Smooth muscle cell of the umbilical artery (primary cell): Measurements from ENCODE around the gene ANGPTL8. TPM values are rescaled to one million over a fixed set of nuclear protein-coding genes. Genes with fewer than 3 reads are reported as not detected.

Source experiments
- total RNA-seq: library from RNA; depleted of rRNA; stranded (reverse); fragments of >200 nt; gene quantifications from 2 replicates; pipeline ENCODE4 v1.2.3, GENCODE V29; 2014

The ANGPTL8 gene
- not detected in 2 replicates for total RNA-seq

GRCh38 chr19:11239377-11240000 lies at the start of gene ANGPTL8:
ANGPTL8 (plus strand) TSS chr19:11239619; CDS start chr19:11239638, 19 bp downstream.

GRCh38 chr19:11197291-11198174 lies 41.9 kb upstream of the ANGPTL8 start, which contains the start of gene KANK2:
KANK2 (minus strand) TSS chr19:11197545; CDS start chr19:11194511, 3,034 bp downstream.

GRCh38 chr19:11261971-11262839 lies 22.8 kb downstream of the ANGPTL8 start, which contains the start of gene DOCK6:
DOCK6 (minus strand) TSS chr19:11262524; CDS start chr19:11262440, 84 bp downstream.

Other genes starting within 250 kb of the ANGPTL8 start
- gene LDLR, start 150.2 kb upstream of the ANGPTL8 start, total RNA-seq: 271 and 284 TPM in 2 replicates
- 3.9 and 16.1 TPM in 2 replicates for gene SPC24, start 83.8 kb upstream of the ANGPTL8 start, total RNA-seq
- gene KANK2, start 42.1 kb upstream of the ANGPTL8 start, total RNA-seq: 165 and 167 TPM in 2 replicates
- gene DOCK6, start 22.9 kb downstream of the ANGPTL8 start, total RNA-seq: 11.0 and 20.7 TPM in 2 replicates
- not detected in 2 replicates for gene TSPAN16, start 56.5 kb downstream of the ANGPTL8 start, total RNA-seq
- gene RAB3D, start 100.0 kb downstream of the ANGPTL8 start, total RNA-seq: 3.5 and 8.0 TPM in 2 replicates
- 49.0 and 103 TPM in 2 replicates for gene TMEM205, start 106.6 kb downstream of the ANGPTL8 start, total RNA-seq
- gene CCDC159, start 106.9 kb downstream of the ANGPTL8 start, total RNA-seq: 4.4 and 10.4 TPM in 2 replicates
- gene PLPPR2, start 115.8 kb downstream of the ANGPTL8 start, total RNA-seq: 20.5 and 22.4 TPM in 2 replicates
- 0.09 and 0.30 TPM in 2 replicates for gene SWSAP1, start 135.0 kb downstream of the ANGPTL8 start, total RNA-seq
- 4.8 and 7.8 TPM in 2 replicates for gene EPOR, start 144.7 kb downstream of the ANGPTL8 start, total RNA-seq
- 0.30 TPM in 1 of 2 replicates, not detected in the other for gene RGL3, start 179.7 kb downstream of the ANGPTL8 start, total RNA-seq
- 0.30 TPM in 1 of 2 replicates, not detected in the other for gene ODAD3, start 195.5 kb downstream of the ANGPTL8 start, total RNA-seq
- 173 and 300 TPM in 2 replicates for gene PRKCSH, start 196.0 kb downstream of the ANGPTL8 start, total RNA-seq
- not detected in 2 replicates for gene ELAVL3, start 241.4 kb downstream of the ANGPTL8 start, total RNA-seq